IMR-90 (cell line): ENCODE measurements around the gene TTC28. TPM values are rescaled to one million over a fixed set of nuclear protein-coding genes. Genes with fewer than 3 reads are reported as not detected.

Experiments
- ATAC-seq: fragments of 200-7000 bp; cut with Tn5 transposase; 2 replicates; pipeline ENCODE4 v1.9.1; 2020; ENCODE audit warnings: low read depth, mild to moderate bottlenecking, moderate library complexity
- BruUV-seq: library from RNA; stranded (reverse); fragments of 400-500 nt; replicated peaks from 2 replicates; lab custom pipeline; 2021; lab: Mats Ljungman, UMichigan
- CTCF ChIA-PET: fragments of 300-600 bp; formaldehyde crosslinking; extraction: SDS; loops from one replicate; lab custom pipeline; 2021; ENCODE audit warnings: antibody characterized with exemption; lab: Yijun Ruan, JAX
- POLR2A ChIA-PET: fragments of 300-600 bp; sonication (Branson Sonifier 250); formaldehyde crosslinking; loops from one replicate; lab custom pipeline; 2022; ENCODE audit warnings: antibody characterized with exemption; ENCODE audit not compliant: unreplicated experiment; lab: Charles Lee
- DNase-seq: peaks from one replicate; pipeline ENCODE4 v3.0.0; 2013
- H2AFZ ChIP-seq: replicated peaks from 2 replicates; pipeline ENCODE3; 2013; ENCODE audit warnings: low read length, mild to moderate bottlenecking; ENCODE audit not compliant: poor library complexity
- H2AK5ac ChIP-seq: 2 replicates; pipeline ENCODE4 v1.6.1; 2013; ENCODE audit warnings: low read depth, low read length, inconsistent platforms
- H2AK9ac ChIP-seq: replicated peaks from 2 replicates; pipeline ENCODE3; 2013; ENCODE audit warnings: mild to moderate bottlenecking, low read depth, low read length, moderate library complexity; ENCODE audit not compliant: poor library complexity
- H2BK120ac ChIP-seq: 2 replicates; pipeline ENCODE4 v1.6.1; 2013; ENCODE audit warnings: low read depth, low read length, inconsistent platforms
- H2BK15ac ChIP-seq: 3 replicates; pipeline ENCODE4 v1.6.1; 2013; ENCODE audit warnings: low read depth, low read length, inconsistent platforms
- H2BK20ac ChIP-seq: 2 replicates; pipeline ENCODE4 v1.6.1; 2013; ENCODE audit warnings: low read depth, mild to moderate bottlenecking, inconsistent platforms, low read length, moderate library complexity
- H2BK5ac ChIP-seq: 2 replicates; pipeline ENCODE4 v1.6.1; 2013; ENCODE audit warnings: mild to moderate bottlenecking, low read depth, low read length, inconsistent platforms; ENCODE audit not compliant: poor library complexity, severe bottlenecking
- H3K14ac ChIP-seq: replicated peaks from 2 replicates; pipeline ENCODE4 v1.6.1; 2013; ENCODE audit warnings: low read depth, low read length, inconsistent platforms
- H3K18ac ChIP-seq: 2 replicates; pipeline ENCODE4 v1.6.1; 2013; ENCODE audit warnings: low read depth, low read length, control low read depth
- H3K23ac ChIP-seq: 2 replicates; pipeline ENCODE4 v1.6.1; 2013; ENCODE audit warnings: low read depth, low read length, inconsistent platforms
- H3K27ac ChIP-seq: 2 replicates; pipeline ENCODE4 v1.5.1; 2013; ENCODE audit warnings: mild to moderate bottlenecking, control low read depth, low read length; ENCODE audit not compliant: insufficient read depth
- H3K27me3 ChIP-seq: 2 replicates; pipeline ENCODE4 v1.6.1; 2013; ENCODE audit warnings: low read length; ENCODE audit not compliant: control insufficient read depth, insufficient read depth
- H3K36me3 ChIP-seq: 2 replicates; pipeline ENCODE4 v1.6.1; 2013; ENCODE audit warnings: low read length, mixed read lengths; ENCODE audit not compliant: control insufficient read depth, insufficient read depth
- H3K4ac ChIP-seq: 2 replicates; pipeline ENCODE4 v1.6.1; 2013; ENCODE audit warnings: low read depth, low read length, inconsistent platforms
- H3K4me1 ChIP-seq: 2 replicates; pipeline ENCODE4 v1.6.1; 2013; ENCODE audit warnings: low read length, mixed read lengths; ENCODE audit not compliant: control insufficient read depth, insufficient read depth
- H3K4me2 ChIP-seq: 2 replicates; pipeline ENCODE4 v1.6.1; 2013; ENCODE audit warnings: low read depth, mild to moderate bottlenecking, control low read depth, low read length, moderate library complexity
- H3K4me3 ChIP-seq: 2 replicates; pipeline ENCODE4 v1.5.1; 2013; ENCODE audit warnings: low read depth, mild to moderate bottlenecking, control low read depth, low read length, moderate library complexity; ENCODE audit not compliant: insufficient read depth
- H3K56ac ChIP-seq: 2 replicates; pipeline ENCODE4 v1.6.1; 2013; ENCODE audit warnings: low read length, inconsistent platforms; ENCODE audit not compliant: insufficient read depth; ENCODE audit errors: extremely low read depth
- H3K79me1 ChIP-seq, 2 experiments: 2 replicates each; pipeline ENCODE4 v1.6.1; 2013; ENCODE audit warnings: low read length in 2 of 2, inconsistent platforms in 1 of 2, low read depth in 1 of 2
- H3K9ac ChIP-seq: 2 replicates; pipeline ENCODE4 v1.6.1; 2013; ENCODE audit warnings: low read depth, low read length, control low read depth
- H3K9me1 ChIP-seq: 2 replicates; pipeline ENCODE4 v1.6.1; 2013; ENCODE audit warnings: low read length, inconsistent platforms; ENCODE audit not compliant: insufficient read depth
- H3K9me3 ChIP-seq: 2 replicates; pipeline ENCODE4 v1.6.1; 2013; ENCODE audit warnings: low read length; ENCODE audit not compliant: control insufficient read depth, insufficient read depth
- H4K20me1 ChIP-seq: 2 replicates; pipeline ENCODE4 v1.6.1; 2013; ENCODE audit warnings: low read length, inconsistent platforms; ENCODE audit not compliant: insufficient read depth
- H4K5ac ChIP-seq: 2 replicates; pipeline ENCODE4 v1.6.1; 2013; ENCODE audit warnings: mild to moderate bottlenecking, low read depth, low read length, control low read depth
- H4K8ac ChIP-seq, 2 experiments: 2 replicates each; pipeline ENCODE4 v1.6.1; 2013; ENCODE audit warnings: low read depth in 2 of 2, low read length in 2 of 2, control low read depth in 1 of 2, inconsistent platforms in 1 of 2
- H4K91ac ChIP-seq: 2 replicates; pipeline ENCODE4 v1.6.1; 2013; ENCODE audit warnings: low read depth, low read length, inconsistent platforms; ENCODE audit not compliant: insufficient read depth
- BHLHE40 ChIP-seq: fragments of 150-350 bp; IDR thresholded peaks from 2 replicates; pipeline ENCODE4 v1.6.1; 2016; ENCODE audit warnings: mild to moderate bottlenecking, low read depth, low read length
- CEBPB ChIP-seq: IDR thresholded peaks from 2 replicates; pipeline ENCODE4 v1.6.1; 2012; ENCODE audit warnings: low read depth, low read length, improper control_type of control experiment
- CHD1 ChIP-seq: IDR thresholded peaks from 2 replicates; pipeline ENCODE4 v1.6.1; 2012; ENCODE audit warnings: low read depth, low read length, improper control_type of control experiment
- FOS ChIP-seq: fragments of 150-350 bp; IDR thresholded peaks from 2 replicates; pipeline ENCODE4 v1.6.1; 2016; ENCODE audit warnings: low read depth, low read length
- MAFK ChIP-seq: IDR thresholded peaks from 2 replicates; pipeline ENCODE4 v1.6.1; 2012; ENCODE audit warnings: low read depth, low read length, improper control_type of control experiment
- MAZ ChIP-seq: IDR thresholded peaks from 2 replicates; pipeline ENCODE4 v1.6.1; 2012; ENCODE audit warnings: low read depth, mild to moderate bottlenecking, low read length, improper control_type of control experiment, moderate library complexity, borderline replicate concordance
- MXI1 ChIP-seq: IDR thresholded peaks from 2 replicates; pipeline ENCODE4 v1.6.1; 2012; ENCODE audit warnings: low read depth, mild to moderate bottlenecking, low read length, moderate library complexity, borderline replicate concordance
- NFE2L2 ChIP-seq: fragments of 150-350 bp; IDR thresholded peaks from 2 replicates; pipeline ENCODE4 v1.6.1; 2016; ENCODE audit warnings: low read depth, mild to moderate bottlenecking, low read length
- POLR2A ChIP-seq: IDR thresholded peaks from 2 replicates; pipeline ENCODE4 v1.6.1; 2012; ENCODE audit warnings: mild to moderate bottlenecking, low read depth, low read length
- RAD21 ChIP-seq: IDR thresholded peaks from 2 replicates; pipeline ENCODE4 v1.6.1; 2012; ENCODE audit warnings: low read length, improper control_type of control experiment
- RCOR1 ChIP-seq: IDR thresholded peaks from 2 replicates; pipeline ENCODE4 v1.6.1; 2012; ENCODE audit warnings: mild to moderate bottlenecking, low read length, improper control_type of control experiment; ENCODE audit not compliant: insufficient replicate concordance
- RFX5 ChIP-seq: IDR thresholded peaks from 2 replicates; pipeline ENCODE4 v1.8.0; 2012; ENCODE audit warnings: low read depth, mild to moderate bottlenecking, low read length, moderate library complexity
- SMC3 ChIP-seq: fragments of 150-350 bp; IDR thresholded peaks from 2 replicates; pipeline ENCODE4 v1.6.1; 2016; ENCODE audit warnings: low read depth, mild to moderate bottlenecking, antibody characterized with exemption, low read length, moderate library complexity
- WGBS, 2 experiments: methylation state at CpG; one replicate each; pipeline versions ENCODE4 v1.1.5 to v1.1.7; 2013; ENCODE audit warnings: missing lambda C conversion rate in 2 of 2; ENCODE audit not compliant: insufficient read length in 1 of 2; ENCODE audit errors: extremely low coverage in 2 of 2; 5-methylcytosine and 5-hydroxymethylcytosine counted together
- dilution Hi-C: fragments of 300-500 bp; cut with HindIII; formaldehyde crosslinking; loops from one replicate; pipeline ENCODE4 v1.14.3; 2018; ENCODE audit warnings: low sequenced_read_pairs; ENCODE audit not compliant: unreplicated experiment
- in situ Hi-C: fragments of 300-500 bp; cut with MboI; formaldehyde crosslinking; loops from 3 replicates; pipeline ENCODE4 v1.14.3; 2019; ENCODE audit warnings: low sequenced_read_pairs, inconsistent platforms, mixed read lengths
- intact Hi-C: fragments of 100-400 bp; cut with micrococcal nuclease; formaldehyde crosslinking; loops from 2 replicates; pipeline ENCODE4 v1.10.0; 2022
- polyA plus RNA-seq, 3 experiments: library from polyadenylated mRNA; depleted of rRNA; stranded (reverse); fragments of >200 nt; gene quantifications; 2 replicates each; pipeline ENCODE4 v1.2.3, GENCODE V29; 2012; ENCODE audit warnings: low replicate concordance in 1 of 3
- total RNA-seq: library from RNA; depleted of rRNA; stranded (reverse); fragments of >200 nt; gene quantifications from 2 replicates; pipeline ENCODE4 v1.2.3, GENCODE V29; 2012
- TF ChIP-seq, protein P1 (sequence below): conservative IDR thresholded peaks from 2 replicates; pipeline ENCODE4 v1.5.1; 2012; ENCODE audit warnings: mild to moderate bottlenecking, low read depth, low read length, improper control_type of control experiment
- TF ChIP-seq, protein P2 (sequence below): fragments of 150-350 bp; IDR thresholded peaks from 2 replicates; pipeline ENCODE4 v1.6.1; 2017; ENCODE audit warnings: mild to moderate bottlenecking, antibody characterized with exemption, low read length, low read depth
- TF ChIP-seq, protein P3 (sequence below): fragments of 150-350 bp; IDR thresholded peaks from 2 replicates; pipeline ENCODE4 v1.6.1; 2016; ENCODE audit warnings: low read depth, mild to moderate bottlenecking, low read length, moderate library complexity, borderline replicate concordance

TTC28 gene
- total and polyA plus RNA-seq, 2 of the 4 experiments (the other 2 are of a cell fraction): 5.6 to 13.3 TPM

DNA sequence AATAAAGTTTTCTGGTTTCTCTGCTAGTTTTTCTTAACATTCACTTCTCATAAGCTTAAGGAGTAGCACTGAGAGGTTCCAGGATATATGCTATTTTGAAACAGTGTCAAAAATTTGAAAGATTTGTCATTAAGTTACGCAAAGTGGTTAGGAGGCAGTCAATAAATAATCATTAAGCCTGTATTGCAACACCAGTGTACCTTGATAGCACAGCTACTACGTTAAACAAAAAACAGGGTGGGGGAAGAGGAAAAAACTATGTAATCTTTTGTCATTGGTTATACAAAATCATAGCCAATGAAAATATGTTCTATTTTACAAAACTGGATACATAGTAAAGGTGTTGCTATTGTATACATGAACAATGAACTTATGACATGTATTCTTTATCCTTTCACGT, 730.2 kb downstream of the TTC28 start:
- Histone ChIP-seq H3K56ac (no peak overlapping the region), H2BK5ac (no peak overlapping the region), H3K23ac (no peak overlapping the region), H2BK120ac (no peak overlapping the region), H2BK20ac (no peak overlapping the region), H3K14ac (no peak overlapping the region), H3K9me3 (no peaks in the 10 kb centered on the region), H4K91ac (no peak overlapping the region), H2AK9ac (no peak overlapping the region), H3K79me1 (no peaks in the 10 kb centered on the region; a peak in 1 of 4 replicates), H3K27me3 (no peaks in the 10 kb centered on the region), H2AFZ (no peak overlapping the region), H3K9ac (no peak overlapping the region), H3K4me2 (no peak overlapping the region), H4K8ac (no peak overlapping the region), H3K4ac (no peak overlapping the region), H4K5ac (no peak overlapping the region), H3K36me3 (no peaks in the 10 kb centered on the region), H2BK15ac (no peak overlapping the region), H2AK5ac (no peak overlapping the region), H4K20me1 (no peaks in the 10 kb centered on the region), H3K18ac (no peak overlapping the region), H3K4me3 (no peak overlapping the region), H3K9me1 (no peaks in the 10 kb centered on the region), H3K4me1 (peaks cover 3% of the 10 kb centered on the region), H3K27ac (no peak overlapping the region)
- CTCF ChIA-PET: interaction anchor here (0.6 kb wide), 1 partner anchor 1484 kb away, joined by 3 read pairs; no protein-coding TSS in a partner anchor
- BruUV-seq: no TSS peak
- ATAC-seq (no peak), DNase-seq (no peak)
- WGBS, 2 experiments: no CpG with 5 or more reads among the region's 3 CpGs
- dilution Hi-C loops (no loop called here), intact Hi-C loops (loop anchor here (2.0 kb wide), 1 partner anchor 15 kb away; no protein-coding TSS in a partner anchor), in situ Hi-C loops (no loop called here)
- POLR2A ChIA-PET: no interaction called here
- TF ChIP-seq POLR2A (no peak), MAFK (no peak), MAZ (no peak), RFX5 (no peak), BHLHE40 (no peak), RAD21 (no peak), CHD1 (no peak), SMC3 (no peak), FOS (no peak), CEBPB (no peak), MXI1 (no peak), RCOR1 (no peak), NFE2L2 (no peak)
- TF ChIP-seq, protein P1, sequence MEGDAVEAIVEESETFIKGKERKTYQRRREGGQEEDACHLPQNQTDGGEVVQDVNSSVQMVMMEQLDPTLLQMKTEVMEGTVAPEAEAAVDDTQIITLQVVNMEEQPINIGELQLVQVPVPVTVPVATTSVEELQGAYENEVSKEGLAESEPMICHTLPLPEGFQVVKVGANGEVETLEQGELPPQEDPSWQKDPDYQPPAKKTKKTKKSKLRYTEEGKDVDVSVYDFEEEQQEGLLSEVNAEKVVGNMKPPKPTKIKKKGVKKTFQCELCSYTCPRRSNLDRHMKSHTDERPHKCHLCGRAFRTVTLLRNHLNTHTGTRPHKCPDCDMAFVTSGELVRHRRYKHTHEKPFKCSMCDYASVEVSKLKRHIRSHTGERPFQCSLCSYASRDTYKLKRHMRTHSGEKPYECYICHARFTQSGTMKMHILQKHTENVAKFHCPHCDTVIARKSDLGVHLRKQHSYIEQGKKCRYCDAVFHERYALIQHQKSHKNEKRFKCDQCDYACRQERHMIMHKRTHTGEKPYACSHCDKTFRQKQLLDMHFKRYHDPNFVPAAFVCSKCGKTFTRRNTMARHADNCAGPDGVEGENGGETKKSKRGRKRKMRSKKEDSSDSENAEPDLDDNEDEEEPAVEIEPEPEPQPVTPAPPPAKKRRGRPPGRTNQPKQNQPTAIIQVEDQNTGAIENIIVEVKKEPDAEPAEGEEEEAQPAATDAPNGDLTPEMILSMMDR: no peak
- TF ChIP-seq, protein P2, sequence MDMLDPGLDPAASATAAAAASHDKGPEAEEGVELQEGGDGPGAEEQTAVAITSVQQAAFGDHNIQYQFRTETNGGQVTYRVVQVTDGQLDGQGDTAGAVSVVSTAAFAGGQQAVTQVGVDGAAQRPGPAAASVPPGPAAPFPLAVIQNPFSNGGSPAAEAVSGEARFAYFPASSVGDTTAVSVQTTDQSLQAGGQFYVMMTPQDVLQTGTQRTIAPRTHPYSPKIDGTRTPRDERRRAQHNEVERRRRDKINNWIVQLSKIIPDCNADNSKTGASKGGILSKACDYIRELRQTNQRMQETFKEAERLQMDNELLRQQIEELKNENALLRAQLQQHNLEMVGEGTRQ: no peak
- TF ChIP-seq, protein P3, sequence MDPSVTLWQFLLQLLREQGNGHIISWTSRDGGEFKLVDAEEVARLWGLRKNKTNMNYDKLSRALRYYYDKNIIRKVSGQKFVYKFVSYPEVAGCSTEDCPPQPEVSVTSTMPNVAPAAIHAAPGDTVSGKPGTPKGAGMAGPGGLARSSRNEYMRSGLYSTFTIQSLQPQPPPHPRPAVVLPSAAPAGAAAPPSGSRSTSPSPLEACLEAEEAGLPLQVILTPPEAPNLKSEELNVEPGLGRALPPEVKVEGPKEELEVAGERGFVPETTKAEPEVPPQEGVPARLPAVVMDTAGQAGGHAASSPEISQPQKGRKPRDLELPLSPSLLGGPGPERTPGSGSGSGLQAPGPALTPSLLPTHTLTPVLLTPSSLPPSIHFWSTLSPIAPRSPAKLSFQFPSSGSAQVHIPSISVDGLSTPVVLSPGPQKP: no peak
